SU-DHL-6 (cell line): Measurements from ENCODE around the gene ITGB8.
"Not testable (repeated sequence)": the region's sequence is repeated elsewhere in the genome, so short reads cannot be mapped to it uniquely, and the experiment has no call there.

Experiments
- H2AFZ ChIP-seq: fragments of 200-600 bp; sonication (generic); 2 replicates; pipeline ENCODE4 v1.6.1; 2014; ENCODE audit warnings: low read depth, mild to moderate bottlenecking, moderate library complexity, mixed read lengths, antibody characterized with exemption, low read length; ENCODE audit not compliant: severe bottlenecking
- H3F3A ChIP-seq: fragments of 200-600 bp; shearing (Covaris generic); 2 replicates; pipeline ENCODE4 v1.6.0; 2016; ENCODE audit warnings: antibody characterized with exemption, mild to moderate bottlenecking; ENCODE audit not compliant: insufficient read depth
- H3K27ac ChIP-seq: fragments of 200-600 bp; sonication (generic); 2 replicates; pipeline ENCODE4 v1.5.1; 2016; ENCODE audit warnings: low read depth, mild to moderate bottlenecking, low read length, moderate library complexity, mixed read lengths
- H3K27me3 ChIP-seq: fragments of 200-600 bp; sonication (generic), shearing (Covaris generic); 2 replicates; pipeline ENCODE4 v1.6.0; 2014; ENCODE audit warnings: mild to moderate bottlenecking, low read length
- H3K36me3 ChIP-seq: fragments of 200-600 bp; sonication (generic); 2 replicates; pipeline ENCODE4 v1.6.1; 2014; ENCODE audit warnings: mild to moderate bottlenecking, low read length, mixed read lengths
- H3K4me2 ChIP-seq: fragments of 300-600, 200-600 bp; shearing (Covaris generic), sonication (generic); 2 replicates; pipeline ENCODE4 v1.6.0; 2014; ENCODE audit warnings: low read length, low read depth, mild to moderate bottlenecking; ENCODE audit not compliant: poor library complexity, severe bottlenecking
- H3K4me3 ChIP-seq: fragments of 200-600 bp; sonication (generic); 2 replicates; pipeline ENCODE4 v1.5.1; 2014; ENCODE audit warnings: antibody characterized with exemption, low read length, mild to moderate bottlenecking, mixed read lengths; ENCODE audit not compliant: insufficient read depth, poor library complexity, severe bottlenecking
- H3K79me2 ChIP-seq: fragments of 200-600 bp; sonication (generic); 2 replicates; pipeline ENCODE4 v1.6.1; 2014; ENCODE audit warnings: mild to moderate bottlenecking, low read length, moderate library complexity; ENCODE audit not compliant: insufficient read depth
- H3K9ac ChIP-seq: fragments of 200-600 bp; sonication (generic); 2 replicates; pipeline ENCODE4 v1.7.0; 2014; ENCODE audit warnings: mild to moderate bottlenecking, low read length
- H3K9me2 ChIP-seq: fragments of 200-600 bp; sonication (generic); replicated peaks from 2 replicates; pipeline ENCODE4 v1.6.1; 2014; ENCODE audit warnings: low read length; ENCODE audit not compliant: insufficient read depth
- H3K9me3 ChIP-seq: fragments of 200-600 bp; sonication (generic); 2 replicates; pipeline ENCODE4 v1.6.1; 2014; ENCODE audit warnings: low read length, mixed read lengths; ENCODE audit not compliant: insufficient read depth
- H4K20me1 ChIP-seq: fragments of 200-600 bp; sonication (generic); 2 replicates; pipeline ENCODE4 v1.6.1; 2014; ENCODE audit warnings: low read depth, mild to moderate bottlenecking, antibody characterized with exemption, low read length, moderate library complexity, mixed read lengths
- EZH2phosphoT487 ChIP-seq: fragments of 200-600 bp; sonication (generic), shearing (Covaris generic); conservative IDR thresholded peaks from 2 replicates; pipeline ENCODE4 v1.6.1; 2018; ENCODE audit warnings: mild to moderate bottlenecking, antibody characterized with exemption, low read length, moderate library complexity, mixed read lengths
- TF ChIP-seq, protein P1 (sequence below): fragments of 200-600 bp; sonication (generic); IDR thresholded peaks from one replicate; pipeline ENCODE4 v1.5.1; 2017; ENCODE audit warnings: antibody characterized with exemption, mild to moderate bottlenecking, low read length, moderate library complexity; ENCODE audit not compliant: insufficient read depth, poor library complexity, severe bottlenecking

ITGB8 gene

DNA sequence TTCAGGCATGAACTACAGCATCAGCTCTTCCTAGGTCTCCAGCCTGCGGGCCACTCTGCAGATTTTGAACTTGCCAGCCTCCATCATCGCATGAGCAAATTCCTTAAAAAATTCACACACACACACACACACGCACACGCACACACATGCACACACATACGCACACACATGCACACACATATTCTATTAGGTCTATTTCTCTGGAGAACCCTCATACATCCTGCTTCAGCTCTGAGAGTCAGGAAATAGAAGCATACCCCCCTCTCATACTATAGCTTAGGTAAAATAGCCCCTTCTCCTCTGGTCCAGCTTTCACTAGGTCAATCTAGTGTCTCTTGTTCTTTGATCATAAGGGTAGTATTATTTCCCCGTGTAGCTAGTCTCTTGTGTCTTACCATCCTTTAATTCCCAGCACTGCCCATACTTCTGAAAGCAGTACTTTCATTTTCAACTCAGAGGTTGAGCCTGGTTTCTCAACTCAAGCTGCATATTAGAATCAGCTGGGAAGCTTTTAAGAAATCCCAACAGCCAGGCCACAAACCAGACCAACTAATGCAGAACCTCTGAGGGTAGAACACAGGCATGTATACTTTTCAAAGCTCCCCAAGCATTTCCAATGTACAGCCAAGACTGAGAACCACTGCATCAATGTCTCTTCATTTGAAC is 30.9 kb upstream of the ITGB8 start:
- Histone ChIP-seq H3K9me3 (no peaks in the 10 kb centered on the region), H3K79me2 (no peaks in the 10 kb centered on the region), H3K36me3 (no peaks in the 10 kb centered on the region; the same call in 1 of the 2 replicates), H3K9ac (no peak overlapping the region), H3K27me3 (no peaks in the 10 kb centered on the region), H2AFZ (no peak overlapping the region), H4K20me1 (no peaks in the 10 kb centered on the region), H3K27ac (no peak overlapping the region), H3F3A (no peaks in the 10 kb centered on the region), H3K4me2 (peak overlapping the region; percentile 22), H3K9me2 (no peaks in the 10 kb centered on the region), H3K4me3 (no peak overlapping the region)
- TF ChIP-seq, protein P1, sequence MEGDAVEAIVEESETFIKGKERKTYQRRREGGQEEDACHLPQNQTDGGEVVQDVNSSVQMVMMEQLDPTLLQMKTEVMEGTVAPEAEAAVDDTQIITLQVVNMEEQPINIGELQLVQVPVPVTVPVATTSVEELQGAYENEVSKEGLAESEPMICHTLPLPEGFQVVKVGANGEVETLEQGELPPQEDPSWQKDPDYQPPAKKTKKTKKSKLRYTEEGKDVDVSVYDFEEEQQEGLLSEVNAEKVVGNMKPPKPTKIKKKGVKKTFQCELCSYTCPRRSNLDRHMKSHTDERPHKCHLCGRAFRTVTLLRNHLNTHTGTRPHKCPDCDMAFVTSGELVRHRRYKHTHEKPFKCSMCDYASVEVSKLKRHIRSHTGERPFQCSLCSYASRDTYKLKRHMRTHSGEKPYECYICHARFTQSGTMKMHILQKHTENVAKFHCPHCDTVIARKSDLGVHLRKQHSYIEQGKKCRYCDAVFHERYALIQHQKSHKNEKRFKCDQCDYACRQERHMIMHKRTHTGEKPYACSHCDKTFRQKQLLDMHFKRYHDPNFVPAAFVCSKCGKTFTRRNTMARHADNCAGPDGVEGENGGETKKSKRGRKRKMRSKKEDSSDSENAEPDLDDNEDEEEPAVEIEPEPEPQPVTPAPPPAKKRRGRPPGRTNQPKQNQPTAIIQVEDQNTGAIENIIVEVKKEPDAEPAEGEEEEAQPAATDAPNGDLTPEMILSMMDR, result no peak
- no peak for TF ChIP-seq EZH2phosphoT487

DNA sequence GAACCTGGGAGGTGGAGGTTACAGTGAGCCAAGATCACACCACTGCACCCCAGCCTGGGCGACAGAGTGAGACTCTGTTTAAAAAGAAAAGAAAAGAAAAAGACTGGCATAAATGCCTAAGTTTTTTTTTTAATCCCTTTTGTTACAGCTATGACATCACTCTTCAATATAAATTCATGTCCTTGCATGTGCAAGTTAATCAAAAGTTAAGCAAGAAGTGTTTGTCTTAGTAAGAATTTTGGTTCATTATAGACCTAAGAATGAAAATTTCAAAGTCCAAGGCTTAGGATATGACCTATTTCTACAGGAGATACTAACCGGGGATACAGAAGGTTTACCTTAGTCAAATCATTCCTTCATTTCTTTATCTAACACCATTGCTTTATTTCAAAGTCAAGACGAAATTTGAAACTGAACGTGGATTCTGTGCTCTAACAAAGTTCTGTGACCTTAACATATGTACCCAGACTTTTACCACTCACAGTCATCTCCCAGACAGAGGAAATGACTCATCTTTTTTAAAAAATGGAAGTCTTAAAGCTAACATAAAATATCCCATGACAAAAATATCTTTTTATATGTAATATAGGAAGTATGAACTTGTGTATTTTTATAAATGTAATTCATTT is 29.3 kb upstream of the ITGB8 start:
- H3K79me2 ChIP-seq, result no peaks in the 10 kb centered on the region
- H3K9me2 ChIP-seq, result no peaks in the 10 kb centered on the region
- H3K27me3 ChIP-seq, result no peaks in the 10 kb centered on the region
- TF ChIP-seq EZH2phosphoT487, result no peak
- H3K4me2 ChIP-seq, result no peak overlapping the region
- no peaks in the 10 kb centered on the region; the same call in 1 of the 2 replicates for H3K36me3 ChIP-seq
- H3K9me3 ChIP-seq, result no peaks in the 10 kb centered on the region
- H3K9ac ChIP-seq, result no peak overlapping the region
- no peaks in the 10 kb centered on the region for H4K20me1 ChIP-seq
- H3K27ac ChIP-seq, result no peak overlapping the region
- H3F3A ChIP-seq, result peaks cover 11% of the 10 kb centered on the region
- no peak overlapping the region for H2AFZ ChIP-seq
- H3K4me3 ChIP-seq, result no peak overlapping the region

DNA sequence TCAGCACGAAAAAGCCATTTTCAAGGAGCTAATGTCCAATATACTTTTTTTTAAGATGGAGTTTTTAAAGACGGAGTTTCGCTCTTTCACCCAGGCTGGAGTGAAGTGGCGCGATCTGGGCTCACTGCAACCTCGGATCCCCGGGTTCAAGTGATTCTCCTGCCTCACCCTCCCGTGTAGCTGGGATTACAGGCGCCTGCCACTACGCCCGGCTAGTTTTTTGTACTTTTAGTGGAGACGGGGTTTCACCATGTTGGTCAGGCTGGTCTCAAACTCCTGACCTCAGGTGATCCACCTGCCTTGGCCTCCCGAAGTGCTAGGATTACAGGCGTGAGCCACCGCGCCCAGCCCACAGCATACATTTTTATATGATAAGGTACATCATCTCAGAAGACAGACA is 28.4 kb upstream of the ITGB8 start:
- H4K20me1 ChIP-seq, H3K9me2 ChIP-seq, H2AFZ ChIP-seq, H3K9me3 ChIP-seq, H3K27ac ChIP-seq, H3K4me3 ChIP-seq, H3K4me2 ChIP-seq, H3K9ac ChIP-seq, H3K27me3 ChIP-seq, H3K36me3 ChIP-seq, H3K79me2 ChIP-seq: not testable (repeated sequence)
- peaks cover 20% of the 10 kb centered on the region for H3F3A ChIP-seq

DNA sequence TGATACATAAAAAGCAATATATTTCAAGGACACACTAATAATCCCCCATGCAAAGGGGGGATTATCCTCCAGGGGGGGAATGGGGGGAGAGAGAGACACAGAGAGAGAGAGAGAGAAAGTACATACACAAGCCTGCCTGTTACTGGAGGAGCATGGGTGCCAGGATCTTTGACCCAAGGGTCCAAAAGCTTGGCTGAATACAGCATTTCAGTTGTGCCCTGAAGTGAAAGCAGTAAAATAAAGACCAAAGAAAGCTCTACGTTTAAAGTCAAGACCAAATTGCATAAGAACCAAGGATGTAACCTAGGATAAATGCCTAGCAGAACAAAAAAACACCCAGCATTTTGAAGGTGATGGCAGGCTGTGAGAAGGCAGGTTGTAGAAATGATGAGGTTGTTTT is 27.8 kb upstream of the ITGB8 start:
- H3K9me2 ChIP-seq, result no peaks in the 10 kb centered on the region
- H3K27ac ChIP-seq, result no peak overlapping the region
- no peak overlapping the region for H3K9ac ChIP-seq
- H3K27me3 ChIP-seq, result no peaks in the 10 kb centered on the region
- no peak overlapping the region for H3K4me2 ChIP-seq
- TF ChIP-seq, protein P1, result no peak
- no peak for TF ChIP-seq EZH2phosphoT487
- no peak overlapping the region for H2AFZ ChIP-seq
- H3K9me3 ChIP-seq, result no peaks in the 10 kb centered on the region
- H4K20me1 ChIP-seq, result no peaks in the 10 kb centered on the region
- no peaks in the 10 kb centered on the region for H3K79me2 ChIP-seq
- no peak overlapping the region for H3K4me3 ChIP-seq
- peaks cover 26% of the 10 kb centered on the region for H3F3A ChIP-seq
- H3K36me3 ChIP-seq, result no peaks in the 10 kb centered on the region
